Kidney (tissue), 14 donors: ENCODE measurements around the gene KRTAP3-2. TPM values are rescaled to one million over a fixed set of nuclear protein-coding genes. Genes with fewer than 3 reads are reported as not detected.

Experiments
- DNase-seq, 5 donors: peaks; one replicate each; pipeline ENCODE4 v3.0.0-alpha.2; 2013 to 2020
- FAIRE-seq: peaks from 2 replicates; lab custom pipeline; 2012; peaks lifted over from hg19 to GRCh38; lab: Jason Lieb, UNC
- H3K27ac ChIP-seq, 2 donors: one replicate each; pipeline ENCODE4 v1.7.0; 2013; ENCODE audit warnings: low read depth in 2 of 2, low read length in 2 of 2, inconsistent platforms in 1 of 2
- H3K27me3 ChIP-seq: one replicate; pipeline ENCODE4 v1.7.1; 2013; ENCODE audit warnings: low read length, inconsistent platforms; ENCODE audit not compliant: control insufficient read depth, insufficient read depth
- H3K36me3 ChIP-seq, 3 donors: one replicate each; pipeline versions ENCODE4 v1.7.0 to v1.7.1; 2013; ENCODE audit warnings: low read length in 3 of 3, control low read depth in 1 of 3, inconsistent platforms in 1 of 3; ENCODE audit not compliant: insufficient read depth in 3 of 3, control insufficient read depth in 2 of 3
- H3K4me1 ChIP-seq, 3 donors: one replicate each; pipeline versions ENCODE4 v1.7.0 to v1.7.1; 2013; ENCODE audit warnings: low read length in 3 of 3, inconsistent platforms in 1 of 3, low read depth in 1 of 3; ENCODE audit not compliant: control insufficient read depth in 2 of 3, insufficient read depth in 2 of 3
- H3K4me3 ChIP-seq, 3 donors: one replicate each; pipeline versions ENCODE4 v1.7.0 to v1.8.1; 2013; ENCODE audit warnings: low read length in 3 of 3, control low read depth in 1 of 3, inconsistent platforms in 1 of 3
- H3K9ac ChIP-seq, 3 donors: one replicate each; pipeline versions ENCODE4 v1.7.0 to v1.7.1; 2013; ENCODE audit warnings: low read length in 3 of 3, control low read depth in 1 of 3, inconsistent platforms in 1 of 3
- H3K9me3 ChIP-seq, 3 donors: one replicate each; pipeline versions ENCODE4 v1.7.0 to v1.7.1; 2013; ENCODE audit warnings: low read length in 3 of 3, control low read depth in 1 of 3, inconsistent platforms in 1 of 3; ENCODE audit not compliant: control insufficient read depth in 2 of 3, insufficient read depth in 1 of 3
- CTCF ChIP-seq: IDR thresholded peaks from 3 replicates; pipeline ENCODE4 v1.5.1; 2012; ENCODE audit warnings: mild to moderate bottlenecking, moderate library complexity, borderline replicate concordance; ENCODE audit not compliant: insufficient read depth; ENCODE audit errors: extremely low read depth
- intact Hi-C: fragments of 100-400 bp; cut with DNase I; formaldehyde crosslinking; loops from one replicate; pipeline ENCODE4 v1.11.1; 2022
- polyA plus RNA-seq: library from polyadenylated mRNA; stranded (reverse); fragments of 350-450 nt; fragmentation: Illumina TruSeq; extraction: RNeasy Lipid Tissue Mini Kit (QIAGEN cat#74804); gene quantifications from one replicate; pipeline ENCODE4 v1.2.3, GENCODE V29; 2014; ENCODE audit warnings: low read depth, low replicate concordance; ENCODE audit not compliant: insufficient read depth
- total RNA-seq: library from RNA; stranded (reverse); fragmentation: NEBNext Ultra II Directional; extraction: Animal tissue kit (Norgen Biotek cat#: 25700); gene quantifications from one replicate; pipeline ENCODE4 v1.2.1, GENCODE V29; 2021
- donor health status: control.
- donor health status: control.
- donor health status: control.
- donor health status: control.
- donor health status: control.
- donor health status: DM: yes; HTN: yes; CAD: no.
- donor health status: Normal renal cell carcinoma (clear cell type).

Gene KRTAP3-2
- total and polyA plus RNA-seq, 2 donors from 2014 or later, result not detected

GRCh38 chr17:40961591-40961990, 38.1 kb downstream of the KRTAP3-2 start:
- intact Hi-C loops, result no loop called here
- no peak for TF ChIP-seq CTCF
- FAIRE-seq, result no peak

DNA sequence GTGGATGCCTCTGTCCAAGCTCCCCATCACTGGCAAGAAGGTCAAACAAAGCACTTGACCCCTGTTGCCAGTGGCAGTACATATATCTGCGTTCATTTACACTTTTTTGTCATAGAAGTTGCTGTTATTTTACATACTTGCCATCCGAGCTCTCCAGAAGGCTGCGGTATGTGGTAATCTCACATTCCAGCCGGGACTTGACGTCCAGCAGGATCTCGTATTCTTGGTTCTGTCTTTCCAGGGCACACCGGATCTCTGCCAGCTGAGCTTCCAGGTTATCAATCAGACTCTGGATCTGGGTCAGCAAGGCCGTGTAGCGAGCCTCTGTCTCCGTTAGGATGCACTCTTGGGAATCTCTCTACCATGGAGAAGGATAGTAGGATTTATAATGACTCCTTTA, 39.6 kb downstream of the KRTAP3-2 start:
- FAIRE-seq (no peak), DNase-seq (no peak)
- Histone ChIP-seq H3K4me3 (no peak overlapping the region), H3K9ac (no peak overlapping the region), H3K9me3 (no peaks in the 10 kb centered on the region), H3K27ac (no peak overlapping the region), H3K27me3 (no peaks in the 10 kb centered on the region), H3K36me3 (no peaks in the 10 kb centered on the region), H3K4me1 (peaks cover 0 to 6% (median 0%) of the 10 kb centered on the region in 3 donors)
- intact Hi-C loops, result no loop called here
- no peak for TF ChIP-seq CTCF

More at GRCh38 chr17:40961591-40961990, 38.1 kb downstream of the KRTAP3-2 start:
- Histone ChIP-seq H3K27me3 (no peaks in the 10 kb centered on the region), H3K4me3 (no peak overlapping the region), H3K9me3 (no peaks in the 10 kb centered on the region), H3K27ac (no peak overlapping the region), H3K9ac (no peak overlapping the region), H3K4me1 (peaks cover 0 to 4% (median 0%) of the 10 kb centered on the region in 3 donors), H3K36me3 (no peaks in the 10 kb centered on the region)
- no peak for DNase-seq

DNA sequence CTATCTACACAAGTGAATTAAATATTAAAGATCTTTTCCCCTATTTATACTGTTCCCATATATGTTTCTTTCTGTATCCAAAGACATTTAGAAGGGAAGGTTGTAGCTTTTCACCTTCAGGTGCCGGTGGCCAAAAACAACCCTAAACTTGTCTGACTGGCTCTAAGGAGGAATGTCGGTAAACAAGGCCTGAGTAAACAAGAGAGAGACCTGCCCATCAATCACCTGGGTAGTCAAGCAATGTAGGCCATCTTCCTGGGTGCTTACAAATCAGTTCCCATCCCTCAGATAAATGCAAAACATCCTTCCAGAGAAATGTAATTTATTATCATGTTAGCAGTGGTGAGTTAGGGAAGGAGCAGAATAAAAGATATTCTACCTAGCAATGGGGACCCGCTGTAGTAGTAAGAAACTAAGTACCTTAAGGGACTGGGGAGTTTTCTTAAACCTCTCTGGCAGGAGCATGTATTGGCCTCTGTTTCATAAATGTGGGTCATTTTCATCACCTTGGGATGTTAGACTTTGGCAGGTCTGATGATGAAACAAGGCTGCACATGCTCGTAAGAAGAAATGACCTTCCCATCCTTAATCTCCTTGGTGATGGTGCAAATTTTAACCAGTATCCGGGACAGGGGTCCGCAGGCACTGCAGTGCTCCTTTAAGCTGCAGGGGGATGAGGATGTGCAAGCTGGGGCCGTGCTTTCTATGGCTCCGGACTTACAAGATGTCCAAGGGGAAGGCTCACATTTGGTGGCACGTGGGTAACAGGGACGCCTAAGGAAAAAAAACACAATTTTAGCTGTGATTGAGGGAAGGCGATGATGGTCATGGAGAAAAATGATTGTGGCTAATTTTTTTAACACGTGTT, 41.4 kb downstream of the KRTAP3-2 start:
- H3K27me3 ChIP-seq, result no peaks in the 10 kb centered on the region
- peaks cover 0 to 6% (median 0%) of the 10 kb centered on the region in 3 donors for H3K4me1 ChIP-seq
- intact Hi-C loops, result no loop called here
- H3K9ac ChIP-seq, result no peak overlapping the region
- TF ChIP-seq CTCF, result no peak
- no peaks in the 10 kb centered on the region for H3K9me3 ChIP-seq
- no peak for FAIRE-seq
- H3K36me3 ChIP-seq, result no peaks in the 10 kb centered on the region
- no peak overlapping the region for H3K27ac ChIP-seq
- H3K4me3 ChIP-seq, result no peak overlapping the region
- peak in 1 of 5 donors; percentile 47 for DNase-seq
